ENCODE measurements around the gene ESYT1.
A peak's percentile ranks its signal among the peaks of the same experiment; 100 is the strongest.
"Not testable (repeated sequence)": the region's sequence is repeated elsewhere in the genome, so short reads cannot be mapped to it uniquely, and the experiment has no call there.

Gene ESYT1

DNA sequence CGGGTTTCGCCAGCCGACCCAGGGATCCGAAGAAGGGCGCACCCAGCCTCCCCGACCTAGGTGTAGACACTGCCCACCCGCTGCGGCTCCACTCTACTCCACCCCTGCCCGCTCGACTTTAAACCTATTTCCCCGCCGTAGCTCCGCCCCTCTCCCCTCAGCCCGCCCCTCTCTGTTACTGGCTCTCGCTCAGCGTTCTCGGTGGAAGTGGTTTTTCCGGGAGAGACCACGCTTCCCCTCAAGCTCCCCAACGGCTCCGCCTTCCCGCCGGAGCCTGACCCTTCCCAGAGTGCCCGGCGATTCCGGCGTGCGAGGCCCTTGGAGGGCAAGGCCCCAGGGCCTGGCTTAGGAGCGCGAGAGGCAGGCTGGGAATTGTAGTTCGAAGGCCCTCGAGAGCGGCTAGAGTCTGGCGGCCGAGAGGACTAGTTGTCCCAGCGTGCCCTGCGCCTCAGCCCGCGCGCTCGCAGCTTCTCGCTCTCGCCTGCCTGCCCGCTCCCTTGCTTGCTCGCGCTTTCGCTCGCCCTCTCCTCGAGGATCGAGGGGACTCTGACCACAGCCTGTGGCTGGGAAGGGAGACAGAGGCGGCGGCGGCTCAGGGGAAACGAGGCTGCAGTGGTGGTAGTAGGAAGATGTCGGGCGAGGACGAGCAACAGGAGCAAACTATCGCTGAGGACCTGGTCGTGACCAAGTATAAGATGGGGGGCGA is 23.8 kb upstream of the ESYT1 start, which contains the start of gene PA2G4:
PA2G4 (plus strand) TSS at position 451 of the 706 bp plus-strand sequence; CDS start at position 630, 179 bp downstream.
- peak; percentile 99 for DNase-seq (ENCODE audit: low spot score)

DNA sequence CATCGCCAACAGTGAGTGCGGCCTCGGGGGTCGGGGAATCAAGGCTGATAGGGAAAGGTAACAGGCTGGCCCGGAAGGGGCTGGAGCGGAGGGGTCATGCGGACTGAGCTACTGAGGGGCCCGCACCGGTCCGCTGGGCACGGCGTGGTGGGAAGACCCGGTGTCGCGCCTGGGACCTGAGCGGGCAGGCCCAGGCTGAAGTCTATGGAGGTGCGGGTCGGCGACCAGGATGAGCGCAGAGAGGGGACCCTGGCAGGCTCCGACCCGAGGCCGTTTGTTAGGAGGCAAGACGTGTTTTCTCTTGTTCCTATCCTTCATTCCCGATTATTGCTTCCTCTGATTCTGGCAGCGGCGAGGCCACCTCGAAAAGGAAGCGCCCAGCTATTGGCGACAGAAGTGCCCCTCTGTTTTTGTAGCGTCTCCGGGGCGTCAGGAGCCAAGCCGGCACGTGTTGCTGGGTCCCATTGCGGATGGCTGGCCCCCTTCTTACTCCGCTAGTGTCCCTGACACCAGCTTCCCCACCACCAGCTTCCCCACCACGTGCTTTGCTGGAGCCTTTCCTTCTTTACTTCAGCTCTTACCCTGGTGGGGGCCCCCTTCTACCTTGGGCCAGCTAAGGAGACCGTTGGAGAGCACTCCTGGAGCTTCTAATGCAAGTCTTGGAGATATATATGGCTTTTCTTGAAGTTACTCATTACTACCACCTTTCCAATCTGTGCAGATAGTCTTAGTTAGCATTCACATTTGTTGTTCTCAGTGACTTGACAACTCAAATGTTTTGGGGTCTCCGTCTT is 23.1 kb upstream of the ESYT1 start:
- no peak for DNase-seq (ENCODE audit: low spot score)

DNA sequence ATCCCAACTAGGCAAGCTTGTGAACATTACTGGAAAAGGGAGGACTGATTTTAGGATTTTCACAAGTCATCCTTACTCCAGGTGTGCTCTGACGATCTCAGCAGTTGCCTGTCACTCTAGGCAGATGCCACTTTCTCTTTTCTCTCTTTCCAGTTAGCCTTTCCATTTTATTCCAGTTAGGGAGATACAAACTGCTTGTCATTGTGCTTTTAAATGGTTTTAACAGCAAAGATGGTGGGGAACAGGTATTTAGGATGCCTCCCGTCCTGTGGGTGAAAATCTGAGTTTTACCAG is 22.5 kb upstream of the ESYT1 start:
- no peak for DNase-seq (ENCODE audit: low spot score)

- DNase-seq (ENCODE audit: low spot score): no peak
Observed at GRCh38 chr12:56107242-56107641, 20.8 kb upstream of the ESYT1 start.

DNA sequence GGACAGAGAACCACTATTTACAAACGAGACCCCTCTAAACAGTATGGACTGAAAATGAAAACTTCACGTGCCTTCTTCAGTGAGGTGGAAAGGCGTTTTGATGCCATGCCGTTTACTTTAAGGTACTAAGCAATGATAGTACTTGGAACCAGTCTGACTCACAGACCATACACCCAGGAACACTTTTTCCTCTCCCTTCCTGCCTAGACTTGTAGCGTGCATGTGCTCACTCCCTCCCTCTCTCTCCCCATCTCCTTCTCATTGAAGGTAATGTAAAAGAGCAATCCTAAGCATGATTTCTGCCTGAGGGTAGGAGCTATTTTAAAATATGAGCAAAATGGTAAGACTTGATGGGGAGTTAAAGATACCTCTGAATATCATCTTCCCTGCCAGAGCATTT is 17.5 kb upstream of the ESYT1 start:
- no peak for DNase-seq (ENCODE audit: low spot score)

DNA sequence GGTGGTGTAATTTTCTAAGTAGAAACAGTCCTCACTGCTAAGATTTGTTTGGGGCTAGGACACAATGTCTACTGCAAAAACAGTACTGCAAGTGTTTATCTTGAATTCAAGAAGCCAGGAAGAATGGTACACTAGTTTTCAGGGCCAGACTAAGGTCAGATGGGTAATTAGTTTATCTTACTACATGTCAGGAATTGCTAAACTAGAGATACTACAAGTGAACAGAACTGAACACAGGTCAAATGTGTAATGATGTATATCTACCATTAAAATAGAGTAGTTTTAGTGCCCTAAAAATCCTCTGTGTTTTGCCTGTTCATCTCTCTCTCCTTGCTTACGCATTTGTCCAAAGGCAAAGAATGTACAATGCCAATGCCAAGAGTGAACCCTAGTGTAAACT is 14.0 kb upstream of the ESYT1 start:
- no peak for DNase-seq (ENCODE audit: low spot score)

GRCh38 chr12:56115329-56115728 is 12.7 kb upstream of the ESYT1 start:
- DNase-seq (ENCODE audit: low spot score): no peak

DNA sequence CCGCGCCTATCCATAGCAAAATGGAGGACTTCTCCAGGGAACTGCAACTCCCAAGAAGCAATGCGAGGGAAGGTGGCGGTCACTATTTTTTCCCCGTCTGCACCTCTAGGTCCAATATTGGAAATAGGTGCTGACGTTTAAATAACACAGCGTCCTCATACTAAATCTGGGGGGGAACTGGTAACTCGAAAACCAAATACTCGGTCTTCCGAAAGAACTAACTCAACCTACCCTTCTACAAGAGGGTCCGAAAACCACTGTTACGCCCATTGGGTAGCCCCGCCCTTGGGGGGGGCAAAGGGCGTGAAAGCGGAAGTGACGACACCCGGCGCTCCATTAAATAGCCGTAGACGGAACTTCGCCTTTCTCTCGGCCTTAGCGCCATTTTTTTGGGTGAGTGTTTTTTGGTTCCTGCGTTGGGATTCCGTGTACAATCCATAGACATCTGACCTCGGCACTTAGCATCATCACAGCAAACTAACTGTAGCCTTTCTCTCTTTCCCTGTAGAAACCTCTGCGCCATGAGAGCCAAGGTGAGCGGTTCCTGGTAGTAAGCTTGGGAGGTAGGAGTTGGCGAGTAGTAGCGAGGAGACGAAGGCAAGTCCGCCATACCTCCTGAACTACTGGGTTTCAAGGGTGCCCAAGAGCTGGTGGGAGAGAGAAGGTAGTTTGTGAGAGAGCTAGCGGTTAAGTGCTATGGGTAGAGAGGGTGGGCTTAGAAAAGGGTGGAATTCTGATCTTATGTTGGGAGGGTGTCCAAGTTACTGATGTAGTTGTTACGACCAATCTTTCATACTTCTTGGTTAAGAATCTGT is 11.6 kb upstream of the ESYT1 start, which contains the start of gene RPL41:
RPL41 (plus strand) TSS at position 367 of the 815 bp plus-strand sequence.
- peak; percentile 92 for DNase-seq (ENCODE audit: low spot score)

- DNase-seq (ENCODE audit: low spot score): not testable (repeated sequence)
Observed at GRCh38 chr12:56117082-56117706, 10.9 kb upstream of the ESYT1 start.

GRCh38 chr12:56117778-56118687 is 10.0 kb upstream of the ESYT1 start, which contains the start of gene ZC3H10:
Gene ZC3H10, plus strand, starts transcription at chr12:56118266. Its CDS starts 2,297 bp downstream, at chr12:56120563.
- DNase-seq (ENCODE audit: low spot score): peak; percentile 97

DNA sequence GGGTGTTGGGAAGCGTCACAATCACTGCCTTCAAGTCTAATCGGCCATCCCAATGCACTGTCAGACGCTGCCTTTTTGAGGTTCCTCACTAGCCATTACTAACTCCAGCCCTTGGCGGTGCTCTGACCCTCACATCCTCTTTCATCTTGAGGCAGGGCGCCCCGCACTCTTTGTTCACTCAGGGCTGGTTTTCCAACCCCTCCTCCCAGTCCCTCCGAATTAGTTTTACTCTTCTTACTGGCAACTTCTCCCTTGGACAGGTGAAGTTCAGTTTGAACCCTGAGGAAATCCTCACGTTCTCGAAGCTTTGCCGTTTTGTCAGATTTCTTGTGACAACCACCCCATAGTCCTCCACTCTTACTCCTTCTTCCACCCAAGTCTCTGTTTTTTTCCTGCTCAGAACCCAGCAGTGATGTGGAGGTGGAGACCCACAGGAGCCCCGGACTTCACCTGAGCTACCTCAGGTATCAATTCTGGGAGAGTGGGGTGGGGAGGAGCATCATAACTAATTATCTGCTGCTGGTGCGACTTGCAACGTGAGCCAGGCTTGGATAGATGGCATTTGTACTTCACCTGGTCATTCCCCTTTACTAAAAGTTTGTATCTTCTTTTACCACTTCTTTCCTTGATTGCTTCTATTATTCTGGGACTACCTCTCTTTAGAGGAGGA is 9.2 kb upstream of the ESYT1 start:
- no peak for DNase-seq (ENCODE audit: low spot score)

DNA sequence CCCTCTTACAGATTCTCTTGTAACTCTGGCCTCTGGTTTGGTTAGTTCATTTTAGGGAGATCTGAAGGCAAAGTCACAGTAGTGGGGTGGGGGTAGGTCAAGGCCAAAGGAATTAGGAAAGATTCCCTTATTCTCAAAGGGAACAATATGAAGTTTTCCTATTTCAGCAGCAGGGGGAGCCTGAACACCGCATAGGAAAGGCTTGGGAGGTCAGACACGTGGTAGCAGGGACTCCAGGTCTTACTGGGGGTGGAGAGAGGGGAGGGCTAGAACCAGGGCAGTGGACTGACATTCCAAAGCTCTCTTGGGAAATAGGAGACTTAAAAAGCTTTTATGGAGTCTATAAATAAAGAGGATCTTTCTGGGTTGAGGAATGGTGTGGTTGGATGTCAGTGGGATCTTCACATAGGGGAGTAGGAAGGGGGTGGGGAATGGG is 8.7 kb upstream of the ESYT1 start:
- DNase-seq (ENCODE audit: low spot score): peak; percentile 72

GRCh38 chr12:56120158-56120846 is 7.8 kb upstream of the ESYT1 start:
- DNase-seq (ENCODE audit: low spot score): no peak

DNA sequence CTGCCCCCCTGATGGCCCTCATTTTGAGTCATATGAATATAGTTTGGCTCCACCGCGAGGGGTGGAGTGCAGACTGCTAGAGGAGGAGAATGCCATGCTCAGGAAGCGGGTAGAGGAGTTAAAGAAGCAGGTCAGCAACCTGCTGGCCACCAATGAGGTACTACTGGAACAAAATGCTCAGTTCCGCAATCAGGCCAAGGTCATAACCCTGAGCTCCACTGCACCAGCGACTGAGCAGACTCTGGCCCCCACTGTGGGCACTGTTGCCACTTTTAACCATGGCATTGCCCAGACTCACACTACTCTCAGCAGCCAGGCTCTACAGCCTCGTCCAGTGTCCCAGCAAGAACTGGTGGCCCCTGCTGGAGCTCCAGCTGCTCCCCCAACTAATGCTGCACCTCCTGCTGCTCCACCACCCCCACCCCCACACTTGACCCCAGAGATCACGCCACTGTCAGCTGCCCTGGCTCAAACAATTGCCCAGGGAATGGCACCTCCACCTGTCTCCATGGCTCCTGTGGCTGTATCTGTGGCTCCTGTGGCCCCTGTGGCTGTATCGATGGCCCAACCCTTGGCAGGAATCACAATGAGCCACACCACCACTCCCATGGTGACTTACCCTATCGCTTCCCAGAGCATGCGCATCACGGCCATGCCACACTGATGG is 6.7 kb upstream of the ESYT1 start:
- DNase-seq (ENCODE audit: low spot score): no peak

DNA sequence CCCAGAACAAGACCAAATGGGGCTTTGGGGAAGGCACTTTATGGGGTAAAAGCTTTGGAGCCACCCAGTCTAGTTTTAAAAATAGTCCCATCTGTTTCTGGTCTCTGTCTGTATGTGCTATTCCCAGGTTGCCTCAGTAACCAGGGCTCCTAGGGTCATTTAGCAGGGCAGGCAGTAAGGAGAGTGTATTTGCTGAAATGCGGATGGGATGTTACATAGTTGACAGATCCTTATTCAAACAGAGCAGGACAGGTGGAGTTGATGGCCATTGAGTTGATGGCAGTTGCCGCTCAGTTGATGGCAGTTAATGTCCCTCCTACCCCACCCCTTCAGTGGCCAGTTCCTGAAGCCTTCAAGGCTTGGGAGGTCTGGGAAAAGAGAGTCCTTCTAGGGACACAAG is 5.4 kb upstream of the ESYT1 start:
- no peak for DNase-seq (ENCODE audit: low spot score)

DNA sequence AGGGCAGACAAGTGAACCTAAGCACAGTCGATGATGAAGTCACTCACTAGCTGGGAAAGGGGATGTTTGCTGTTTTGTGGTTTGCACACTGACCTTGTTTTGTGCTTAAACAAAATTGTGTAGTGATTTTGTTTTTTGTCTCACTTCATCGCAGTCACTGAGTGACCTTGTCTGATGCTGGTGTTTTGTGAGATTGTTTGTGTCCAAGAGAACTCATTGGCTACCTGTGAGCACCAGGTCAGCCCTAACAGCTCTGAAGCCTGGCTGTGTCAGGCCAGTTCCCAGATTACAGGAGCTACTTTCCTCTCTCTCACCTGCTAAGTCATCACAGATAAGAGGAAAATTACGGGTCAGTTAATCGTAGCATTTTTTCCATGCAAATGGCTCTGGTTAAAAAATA is 3.9 kb upstream of the ESYT1 start:
- no peak for DNase-seq (ENCODE audit: low spot score)

GRCh38 chr12:56126732-56127239 is 1.3 kb upstream of the ESYT1 start:
- no peak for DNase-seq (ENCODE audit: low spot score)

DNA sequence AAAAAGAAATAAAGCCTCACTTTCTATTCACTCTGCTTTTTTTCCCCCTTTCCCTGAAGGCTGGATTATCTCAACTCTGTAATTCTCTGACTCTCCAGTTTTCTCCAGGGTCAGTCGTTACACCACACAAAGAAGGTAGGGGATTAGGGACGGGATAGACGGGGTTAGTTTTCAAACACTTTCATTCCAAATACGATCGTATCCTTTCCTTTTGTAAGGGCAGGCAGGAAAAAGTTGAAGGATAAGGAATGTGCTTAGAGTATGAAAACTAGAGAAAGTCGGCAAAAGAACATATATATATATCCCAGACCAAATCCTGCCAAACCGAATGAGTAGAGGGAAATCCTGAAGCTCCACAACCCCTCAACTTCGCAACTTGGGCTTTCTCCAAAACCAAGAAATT is 581 bp upstream of the ESYT1 start:
- DNase-seq (ENCODE audit: low spot score): no peak

DNA sequence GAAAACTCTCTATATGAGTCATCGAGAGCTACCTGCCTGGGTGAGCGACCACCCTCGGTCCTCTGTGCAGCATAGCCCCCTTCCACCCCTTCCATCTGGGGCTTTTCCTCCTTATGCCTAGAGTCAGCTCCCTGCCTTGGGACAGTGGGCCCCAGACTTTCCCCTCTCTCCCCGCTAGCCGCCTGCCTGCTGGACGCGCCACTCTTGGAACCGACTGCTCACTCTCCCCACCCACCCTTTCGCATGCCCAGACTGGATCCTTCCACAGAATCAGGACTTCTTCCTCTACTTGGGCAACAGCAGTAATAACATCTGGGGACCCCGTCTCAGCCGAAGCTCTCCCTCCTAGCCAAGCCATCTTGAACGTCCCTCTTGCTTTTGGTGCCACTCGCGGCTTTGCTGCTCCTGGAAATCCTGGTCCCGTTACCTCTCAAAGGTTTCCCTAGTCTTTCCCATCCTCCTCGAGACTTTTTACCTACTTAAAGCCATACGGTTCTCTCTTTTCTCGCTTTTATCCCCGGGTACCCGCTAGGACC is 671 bp downstream of the ESYT1 start:
- no peak for DNase-seq (ENCODE audit: low spot score)

Measured in CD4-positive, alpha-beta T cell treated with Interleukin-6 at 100 ng/mL for 8 hours (primary cell).